ENCODE results near the gene FAM43A. TPM values are rescaled to one million over a fixed set of nuclear protein-coding genes. Genes with fewer than 3 reads are reported as not detected.
A peak's percentile ranks its signal among the peaks of the same experiment; 100 is the strongest.

The FAM43A gene
- total RNA-seq, 2 donors from 2014 or later: 10.3 to 17.8 TPM

- H3K27me3 ChIP-seq (replicated peaks; ENCODE audit: insufficient read depth): no peaks in the 10 kb centered on the region
- DNase-seq (ENCODE audit: low spot score) (no peak), ATAC-seq (ENCODE audit: insufficient number of reproducible peaks, low FRiP score, low read depth) (no peak)
- H3K9me3 ChIP-seq: no peaks in the 10 kb centered on the region
- no peak for TF ChIP-seq CTCF (IDR thresholded peaks at IDR 0.05)
- no peak overlapping the region for H3K4me3 ChIP-seq
- peaks cover 6 to 12% of the 10 kb centered on the region in 2 donors for H3K4me1 ChIP-seq (ENCODE audit: control insufficient read depth in 1 of 2, low read depth in 2 of 2)
- peaks cover 15% of the 10 kb centered on the region for H3K36me3 ChIP-seq
- no peak overlapping the region for H3K27ac ChIP-seq
Measured at GRCh38 chr3:194642769-194643168, 42.9 kb upstream of the FAM43A start.

- H3K4me1 ChIP-seq (ENCODE audit: control insufficient read depth in 1 of 2, low read depth in 2 of 2): no peaks in the 10 kb centered on the region
- H3K27ac ChIP-seq: no peak overlapping the region
- no peak for TF ChIP-seq CTCF (IDR thresholded peaks at IDR 0.05)
- H3K36me3 ChIP-seq: peaks cover 44% of the 10 kb centered on the region
- no peak overlapping the region for H3K4me3 ChIP-seq
- DNase-seq (ENCODE audit: low spot score): no peak
- no peaks in the 10 kb centered on the region for H3K9me3 ChIP-seq
- ATAC-seq (ENCODE audit: insufficient number of reproducible peaks, low FRiP score, low read depth): no peak
- H3K27me3 ChIP-seq (replicated peaks; ENCODE audit: insufficient read depth): no peaks in the 10 kb centered on the region
Measured at GRCh38 chr3:194647747-194648146, 37.9 kb upstream of the FAM43A start.

- no peak for ATAC-seq (ENCODE audit: insufficient number of reproducible peaks, low FRiP score, low read depth)
- no peaks in the 10 kb centered on the region for H3K4me1 ChIP-seq (ENCODE audit: control insufficient read depth in 1 of 2, low read depth in 2 of 2)
- DNase-seq (ENCODE audit: low spot score): no peak
- no peak overlapping the region for H3K4me3 ChIP-seq
- H3K27me3 ChIP-seq (replicated peaks; ENCODE audit: insufficient read depth): no peaks in the 10 kb centered on the region
- no peak for TF ChIP-seq CTCF (IDR thresholded peaks at IDR 0.05)
- no peaks in the 10 kb centered on the region for H3K9me3 ChIP-seq
- no peak overlapping the region for H3K27ac ChIP-seq
- peaks cover 44% of the 10 kb centered on the region for H3K36me3 ChIP-seq
Measured at GRCh38 chr3:194654443-194654842, 31.2 kb upstream of the FAM43A start.

- Histone ChIP-seq H3K9me3 (no peaks in the 10 kb centered on the region), H3K27me3 (replicated peaks; ENCODE audit: insufficient read depth) (no peaks in the 10 kb centered on the region), H3K27ac (no peak overlapping the region), H3K36me3 (peaks cover 36% of the 10 kb centered on the region), H3K4me3 (no peak overlapping the region), H3K4me1 (ENCODE audit: control insufficient read depth in 1 of 2, low read depth in 2 of 2) (no peaks in the 10 kb centered on the region)
- ATAC-seq (ENCODE audit: insufficient number of reproducible peaks, low FRiP score, low read depth) (no peak), DNase-seq (ENCODE audit: low spot score) (no peak)
- TF ChIP-seq CTCF (IDR thresholded peaks at IDR 0.05): no peak
Measured at GRCh38 chr3:194657439-194657838, 28.2 kb upstream of the FAM43A start.

GRCh38 chr3:194658477-194659242, 27.0 kb upstream of the FAM43A start:
- Histone ChIP-seq H3K27me3 (replicated peaks; ENCODE audit: insufficient read depth) (no peaks in the 10 kb centered on the region), H3K9me3 (no peaks in the 10 kb centered on the region), H3K4me3 (no peak overlapping the region), H3K27ac (peak overlapping the region in 1 of 2 donors; percentile 12), H3K36me3 (peaks cover 35% of the 10 kb centered on the region), H3K4me1 (ENCODE audit: control insufficient read depth in 1 of 2, low read depth in 2 of 2) (no peaks in the 10 kb centered on the region)
- DNase-seq (ENCODE audit: low spot score): no peak
- TF ChIP-seq CTCF (IDR thresholded peaks at IDR 0.05): no peak
- ATAC-seq (ENCODE audit: insufficient number of reproducible peaks, low FRiP score, low read depth): no peak
